NCI-H187 treated with DMSO at 0.1 percent for 48 hours (cell line): ENCODE data around the gene LGR5.

Experiments used
- DNase-seq: peaks from one replicate; lab custom pipeline; 2025; lab: John Stamatoyannopoulos, UW

The LGR5 gene

GRCh38 chr12:71439613-71440344, at the start of gene LGR5:
Gene LGR5, plus strand, starts transcription at chr12:71439798. Its CDS starts 283 bp downstream, at chr12:71440081.
- DNase-seq = no peak

DNA sequence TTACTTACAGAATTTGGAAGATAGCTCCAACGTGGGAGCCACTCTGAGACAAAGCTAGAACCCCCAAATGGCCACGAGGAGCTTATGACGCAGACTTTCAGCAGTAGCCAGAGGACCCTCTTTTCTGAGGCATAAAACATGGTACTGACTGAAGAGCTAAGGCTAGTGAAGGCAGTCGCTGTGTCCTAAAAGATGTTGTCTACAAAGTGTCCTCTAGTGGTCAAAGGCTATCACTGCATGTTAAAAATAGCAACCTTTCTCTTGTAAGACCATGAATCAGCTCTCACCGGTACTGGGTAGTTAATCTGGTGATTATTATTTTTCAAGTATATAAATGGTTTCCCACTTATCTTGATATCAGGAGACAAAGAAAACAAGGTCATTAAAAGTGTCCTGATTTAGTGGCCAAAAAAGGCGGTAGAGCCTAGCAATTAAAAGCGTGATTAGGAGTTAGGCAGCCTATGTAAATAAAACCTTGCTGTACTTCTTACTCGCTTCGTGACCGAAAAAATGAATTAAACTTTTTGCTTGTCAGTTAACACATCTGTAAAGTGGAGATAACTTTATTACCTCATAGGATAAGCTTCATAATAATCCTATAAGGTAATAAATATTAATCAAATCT, 47.0 kb upstream of the LGR5 start:
- DNase-seq = peak; percentile 65

GRCh38 chr12:71393625-71394024, 46.0 kb upstream of the LGR5 start:
- no peak for DNase-seq

DNA sequence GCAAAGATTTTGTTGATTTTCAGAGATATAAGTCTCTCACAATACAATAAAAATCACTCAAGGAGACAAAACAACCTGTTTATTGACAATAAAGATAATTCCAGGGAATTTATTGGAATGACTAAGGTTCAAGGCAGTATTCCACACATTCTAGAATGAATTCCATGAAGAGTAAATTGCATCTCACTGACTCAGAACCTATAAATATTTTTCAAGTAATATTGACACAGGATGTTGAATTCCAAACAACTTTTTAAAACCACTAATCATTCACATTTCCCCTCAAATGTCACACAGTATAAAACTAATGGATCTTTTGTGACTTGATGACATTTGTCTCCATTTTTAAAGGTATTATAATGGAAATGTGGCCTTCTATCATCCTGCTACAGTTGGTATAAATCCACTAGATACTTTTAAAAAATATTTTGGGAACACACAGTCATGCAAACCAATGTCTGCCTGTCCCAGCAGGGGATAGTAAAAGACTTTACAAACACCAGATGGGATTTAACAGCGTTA, 42.1 kb upstream of the LGR5 start:
- DNase-seq = no peak

DNA sequence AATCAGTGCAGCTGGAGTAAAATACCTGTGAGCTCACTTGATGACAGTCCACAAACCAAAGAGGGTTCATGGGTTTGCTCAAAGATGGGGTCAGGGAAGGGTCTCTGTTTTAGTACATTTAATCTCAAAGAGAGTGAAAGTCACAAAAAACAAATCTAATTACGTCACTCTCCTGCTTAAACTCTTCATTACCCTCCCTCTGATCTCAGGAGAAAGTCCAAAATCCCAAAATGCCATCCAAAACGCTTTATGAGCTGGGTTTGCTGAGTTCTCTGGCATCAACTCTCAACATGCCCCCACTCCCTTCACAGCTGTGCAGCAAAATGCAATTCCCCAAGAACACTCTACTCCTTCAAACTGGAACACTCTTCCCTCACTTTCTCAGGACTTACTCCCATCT, 40.4 kb upstream of the LGR5 start:
- DNase-seq = no peak

GRCh38 chr12:71400481-71400880, 39.1 kb upstream of the LGR5 start:
- no peak for DNase-seq

DNA sequence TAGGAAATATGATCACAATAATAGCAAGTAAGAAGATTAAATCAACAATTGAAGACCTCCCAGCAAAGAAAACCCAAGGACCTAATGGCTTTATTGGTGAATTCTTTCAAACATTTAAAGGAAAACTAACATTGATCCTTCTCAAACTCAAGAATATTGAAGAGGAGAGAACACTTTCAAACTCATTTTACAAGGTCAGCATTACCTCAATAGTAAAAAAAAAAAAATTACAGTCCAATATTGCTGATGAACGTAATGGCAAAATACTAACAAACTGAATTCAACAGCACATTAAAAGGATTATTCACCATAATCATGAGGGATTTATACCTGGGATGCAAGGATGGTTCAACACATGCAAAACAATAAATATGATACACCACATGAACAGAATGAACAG, 33.7 kb upstream of the LGR5 start:
- no peak for DNase-seq

DNA sequence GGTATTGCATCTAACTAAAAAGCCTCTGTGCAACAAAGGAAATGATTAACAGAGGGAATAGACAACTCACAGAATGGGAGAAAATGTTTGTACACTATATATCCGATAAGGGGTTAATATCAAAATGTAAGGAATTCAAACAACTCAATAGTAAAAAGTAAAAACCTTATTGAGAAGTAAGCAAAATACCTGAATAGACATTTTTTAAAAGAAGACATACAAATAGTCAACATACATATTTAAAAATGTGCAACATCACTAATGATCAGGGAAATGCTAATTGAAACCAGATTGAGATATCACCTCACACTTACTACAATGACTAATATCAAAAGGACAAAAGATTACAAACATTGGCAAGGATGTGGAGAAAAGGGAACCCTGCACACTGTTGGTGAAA, 31.9 kb upstream of the LGR5 start:
- no peak for DNase-seq

- no peak for DNase-seq
These were observed 28.8 kb upstream of the LGR5 start for GRCh38 chr12:71410844-71411243.

GRCh38 chr12:71411635-71412034, 28.0 kb upstream of the LGR5 start:
- no peak for DNase-seq

DNA sequence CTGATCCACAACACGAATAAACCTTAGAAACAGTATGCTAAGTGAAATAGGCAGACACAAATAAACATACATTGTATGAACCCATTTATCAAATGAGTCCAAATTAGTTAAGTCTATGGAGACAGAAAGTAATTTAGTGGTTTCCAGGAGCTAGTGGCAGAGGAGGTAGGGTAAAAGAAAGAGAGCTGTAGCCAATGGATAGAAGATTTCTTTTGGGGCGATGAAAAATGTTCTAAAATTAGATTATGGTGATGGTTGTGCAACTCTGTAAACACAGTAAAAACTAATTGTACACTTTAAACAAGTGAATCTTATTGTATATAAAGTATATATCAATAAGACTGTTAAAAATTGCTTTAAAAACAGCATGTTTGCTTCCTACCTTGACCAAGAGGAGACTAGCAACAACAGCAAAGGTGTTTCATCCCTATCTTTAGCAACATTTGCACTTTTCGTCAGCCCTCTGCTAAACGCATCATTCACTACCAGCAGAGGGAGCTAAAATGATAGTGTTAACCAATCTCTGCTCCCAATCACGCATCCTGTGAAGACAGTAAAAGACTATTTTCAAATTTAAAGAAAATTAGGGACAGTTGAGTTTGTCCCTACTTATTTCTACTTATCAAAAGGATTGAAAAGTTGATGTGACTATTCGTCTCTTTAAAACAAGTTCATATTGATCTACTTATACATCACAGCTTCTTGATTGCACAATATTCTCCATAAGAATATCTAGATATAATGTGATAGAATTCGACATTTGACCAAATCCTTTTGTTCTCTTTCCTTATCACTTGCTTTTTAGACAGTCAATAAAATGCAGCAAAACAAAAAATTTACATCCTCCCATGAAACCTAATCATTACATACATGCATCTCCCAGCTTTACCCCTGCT, 24.0 kb upstream of the LGR5 start:
- no peak for DNase-seq

- no peak for DNase-seq
These were observed 22.4 kb upstream of the LGR5 start for GRCh38 chr12:71417181-71417580.

GRCh38 chr12:71420775-71421406, 18.7 kb upstream of the LGR5 start:
- no peak for DNase-seq

DNA sequence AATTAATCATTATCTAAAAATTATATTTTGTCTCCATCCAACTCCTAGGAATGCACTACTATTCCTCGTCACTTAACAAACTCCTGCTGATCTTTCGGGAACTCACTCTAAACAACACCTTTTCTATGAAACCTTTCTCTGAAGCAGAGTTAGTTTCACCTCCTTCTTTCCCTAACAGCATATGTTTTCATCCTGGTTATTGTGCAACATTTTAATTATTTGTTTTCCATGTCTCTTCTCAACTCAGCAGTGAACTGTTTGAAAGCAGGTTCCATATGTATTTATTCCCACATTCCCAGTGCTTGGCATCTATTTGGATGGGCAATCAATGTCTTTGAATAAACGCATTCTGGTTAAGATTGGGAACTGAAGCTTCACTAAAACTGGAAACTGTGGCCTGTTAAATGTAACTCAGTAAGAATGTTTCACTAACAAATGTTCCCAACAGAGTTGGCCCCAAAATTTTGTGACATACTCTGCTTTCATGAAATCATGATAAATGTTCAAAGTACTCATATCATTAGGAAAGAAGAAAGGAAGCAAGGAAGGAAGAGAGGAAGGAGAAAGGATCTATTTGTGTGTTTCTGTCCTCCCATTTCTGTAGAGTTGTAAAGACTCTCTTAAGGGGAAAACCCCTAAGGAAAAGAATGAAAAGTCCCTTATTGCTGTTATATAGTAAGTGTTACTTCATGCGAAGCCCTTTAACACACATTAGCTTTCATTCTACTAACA, 13.9 kb upstream of the LGR5 start:
- DNase-seq = no peak

DNA sequence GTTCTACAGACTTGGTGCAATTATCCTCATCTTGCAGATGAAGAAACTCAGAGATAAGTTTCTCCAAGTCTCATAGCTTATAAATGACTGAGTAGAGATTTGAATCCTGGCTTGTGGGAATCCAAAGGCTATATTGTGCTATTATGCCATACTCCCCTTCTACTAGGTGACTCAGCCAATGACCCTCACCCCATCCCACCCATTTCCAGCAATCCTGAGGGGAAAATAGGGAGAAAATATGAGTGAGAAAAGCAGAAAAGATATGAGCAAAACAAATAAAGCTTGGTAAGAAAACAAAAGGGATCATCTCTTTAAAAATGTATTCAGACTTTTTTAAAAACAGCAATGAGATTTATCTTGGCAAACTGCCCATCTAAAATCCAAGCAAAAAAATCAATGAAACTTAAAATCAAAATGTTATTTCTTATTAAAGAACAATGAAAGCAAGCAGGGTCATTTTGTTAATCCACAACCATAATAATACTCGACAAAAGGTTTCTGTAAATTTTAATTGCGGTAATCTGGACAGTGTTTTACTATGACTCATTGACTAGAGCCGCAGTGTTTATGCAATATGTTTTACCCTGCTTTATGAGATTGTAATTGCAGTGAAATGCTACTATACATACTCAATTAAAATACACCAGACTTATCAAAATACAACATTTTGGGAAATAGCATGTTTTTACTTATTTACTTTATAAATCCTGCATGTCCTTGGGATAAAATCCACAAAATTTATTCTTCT, 13.1 kb upstream of the LGR5 start:
- no peak for DNase-seq

DNA sequence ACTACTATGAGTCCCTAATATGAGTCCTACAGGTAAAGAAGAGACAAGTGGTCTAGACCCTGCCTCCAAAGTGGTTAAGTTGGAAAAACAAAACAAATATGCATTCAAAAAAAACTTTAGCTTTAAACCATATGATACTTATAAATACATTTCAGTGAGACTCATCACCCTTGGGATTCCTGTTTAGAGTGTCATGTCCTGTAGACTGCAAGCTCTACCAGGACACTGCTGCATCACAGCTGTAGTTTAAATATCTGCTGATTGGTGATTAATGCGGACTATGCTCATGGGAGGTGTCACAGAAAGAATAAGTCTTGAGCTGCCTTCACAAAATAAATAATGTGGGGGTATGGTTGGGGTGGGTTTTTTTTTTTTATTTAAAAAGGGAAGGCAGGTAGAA, 8.8 kb upstream of the LGR5 start:
- DNase-seq = no peak

DNA sequence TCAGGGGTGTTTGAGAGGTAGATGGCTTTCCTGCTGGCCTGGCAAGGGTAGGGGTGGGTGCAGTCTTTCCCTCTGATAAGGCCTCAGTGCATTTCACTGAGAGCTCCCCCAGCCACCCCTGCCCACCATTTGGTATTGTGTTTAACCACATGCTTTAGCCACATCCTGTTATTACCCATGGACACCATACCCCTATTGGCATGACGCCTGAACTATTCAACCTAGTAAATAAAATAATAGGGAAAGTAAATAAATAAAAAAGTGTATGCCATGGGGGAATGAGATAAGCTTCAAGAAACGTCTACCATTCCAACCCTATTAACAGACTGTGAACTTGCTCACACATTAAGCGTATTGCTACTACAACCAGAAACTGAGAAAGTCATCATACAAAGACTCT, 7.6 kb upstream of the LGR5 start:
- no peak for DNase-seq

DNA sequence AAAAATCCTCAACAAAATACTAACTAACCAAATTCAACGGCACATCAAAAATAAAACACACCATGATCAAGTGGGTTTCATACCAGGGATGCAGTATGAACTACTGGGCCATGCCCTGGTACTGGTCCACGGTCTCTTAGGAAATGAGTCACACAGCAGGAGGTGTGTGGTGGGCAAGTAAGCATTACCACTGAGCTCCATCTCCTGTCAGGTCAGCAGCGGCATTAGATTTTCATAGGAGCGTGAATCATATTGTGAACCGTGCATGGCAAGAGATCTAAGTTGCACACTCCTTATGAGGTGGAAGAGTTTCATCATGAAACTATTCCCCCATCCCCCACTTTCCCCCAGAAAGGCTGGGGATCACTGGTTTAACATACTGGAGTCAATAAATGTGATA, 6.7 kb upstream of the LGR5 start:
- no peak for DNase-seq

GRCh38 chr12:71436696-71437095, 2.9 kb upstream of the LGR5 start:
- DNase-seq = no peak

DNA sequence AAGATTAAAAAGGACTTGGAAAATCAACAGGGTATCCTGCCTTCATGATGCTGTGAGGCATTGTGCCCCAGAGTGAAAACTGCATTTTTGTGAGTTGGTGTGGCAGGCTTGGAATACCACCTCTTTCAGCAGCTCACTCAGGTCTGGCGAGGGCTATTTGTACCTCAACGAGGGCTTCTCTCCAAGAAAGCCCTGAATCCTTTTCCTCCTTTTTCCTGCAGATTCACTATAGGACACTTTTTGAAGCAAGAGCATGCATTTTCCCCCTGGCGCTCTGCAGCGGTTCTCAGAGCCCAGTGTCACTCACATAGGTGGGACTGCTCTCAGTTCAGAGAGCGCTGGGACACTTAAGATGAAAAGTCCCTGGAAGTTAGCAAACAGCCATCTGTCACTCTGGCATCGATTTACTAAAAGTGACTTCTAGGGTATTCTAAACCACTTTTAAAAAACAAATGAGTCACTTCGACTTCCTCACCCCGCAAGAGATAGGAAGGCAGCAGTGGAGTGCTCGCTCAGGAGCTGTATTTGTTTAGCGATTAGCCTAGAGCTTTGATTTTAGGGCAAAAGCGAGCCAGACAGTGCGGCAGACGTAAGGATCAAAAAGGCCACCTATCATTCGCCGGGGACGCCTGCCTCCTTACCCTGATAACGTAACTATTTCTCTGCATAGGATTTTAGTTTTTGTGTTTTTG, 782 bp upstream of the LGR5 start:
- DNase-seq = no peak

DNA sequence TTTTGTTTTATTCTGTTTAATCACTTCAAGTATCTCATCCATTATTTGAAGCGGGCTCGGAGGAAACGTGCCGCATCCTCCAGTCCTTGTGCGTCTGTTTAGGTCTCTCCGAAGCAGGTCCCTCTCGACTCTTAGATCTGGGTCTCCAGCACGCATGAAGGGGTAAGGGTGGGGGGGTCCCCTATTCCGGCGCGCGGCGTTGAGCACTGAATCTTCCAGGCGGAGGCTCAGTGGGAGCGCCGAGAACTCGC, 311 bp upstream of the LGR5 start:
- no peak for DNase-seq
